MCF 10A (cell line): ENCODE results near the gene NUP85. TPM values are rescaled to one million over a fixed set of nuclear protein-coding genes. Genes with fewer than 3 reads are reported as not detected.

Source experiments
- BruUV-seq: library from RNA; stranded (reverse); fragments of 400-500 nt; replicated peaks from 2 replicates; lab custom pipeline; 2021; lab: Mats Ljungman, UMichigan
- CTCF ChIA-PET: fragments of 300-600 bp; sonication (Branson Sonifier 250); formaldehyde crosslinking; extraction: SDS; loops from one replicate; lab custom pipeline; 2021; ENCODE audit warnings: antibody characterized with exemption, inconsistent platforms; lab: Yijun Ruan, JAX
- POLR2A ChIA-PET: fragments of 300-600, 350-650 bp; sonication (Branson Sonifier 250); formaldehyde crosslinking; extraction: SDS; loops from one replicate; lab custom pipeline; 2020; ENCODE audit warnings: antibody characterized with exemption, inconsistent platforms; lab: Yijun Ruan, JAX
- DNase-seq: peaks from one replicate; pipeline ENCODE4 v3.0.0-alpha.2; 2018; ENCODE audit not compliant: unreplicated experiment
- H3K27ac Mint-ChIP-seq: one replicate; pipeline ENCODE4 v1.8.0; 2022; ENCODE audit warnings: mild to moderate bottlenecking, low read depth, mixed read lengths; ENCODE audit not compliant: unreplicated experiment
- H3K27me3 Mint-ChIP-seq: one replicate; pipeline ENCODE4 v1.8.0; 2022; ENCODE audit warnings: mixed read lengths; ENCODE audit not compliant: insufficient read depth, unreplicated experiment
- H3K36me3 Mint-ChIP-seq: one replicate; pipeline ENCODE4 v1.8.0; 2022; ENCODE audit warnings: mild to moderate bottlenecking, moderate library complexity, mixed read lengths; ENCODE audit not compliant: insufficient read depth, unreplicated experiment
- H3K4me1 Mint-ChIP-seq: one replicate; pipeline ENCODE4 v1.8.0; 2022; ENCODE audit warnings: mixed read lengths; ENCODE audit not compliant: insufficient read depth, unreplicated experiment
- H3K4me3 Mint-ChIP-seq: one replicate; pipeline ENCODE4 v1.8.0; 2022; ENCODE audit warnings: mild to moderate bottlenecking, moderate library complexity, mixed read lengths; ENCODE audit not compliant: unreplicated experiment
- H3K9me3 Mint-ChIP-seq: one replicate; pipeline ENCODE4 v1.8.0; 2022; ENCODE audit warnings: mixed read lengths; ENCODE audit not compliant: unreplicated experiment
- intact Hi-C: fragments of 100-400 bp; cut with micrococcal nuclease; formaldehyde crosslinking; loops from 2 replicates; pipeline ENCODE4 v1.14.1; 2022
- total RNA-seq: library from RNA; stranded (reverse); gene quantifications from 2 replicates; pipeline ENCODE4 v1.2.3, GENCODE V29; 2022
- TF ChIP-seq, protein P1 (sequence below): fragments of 200-600 bp; IDR thresholded peaks from one replicate; pipeline ENCODE4 v1.8.0; 2022; ENCODE audit warnings: antibody characterized with exemption, mild to moderate bottlenecking; ENCODE audit not compliant: unreplicated experiment

The NUP85 gene
- total RNA-seq, 1 experiment from 2014 or later, result 42.3 TPM

DNA sequence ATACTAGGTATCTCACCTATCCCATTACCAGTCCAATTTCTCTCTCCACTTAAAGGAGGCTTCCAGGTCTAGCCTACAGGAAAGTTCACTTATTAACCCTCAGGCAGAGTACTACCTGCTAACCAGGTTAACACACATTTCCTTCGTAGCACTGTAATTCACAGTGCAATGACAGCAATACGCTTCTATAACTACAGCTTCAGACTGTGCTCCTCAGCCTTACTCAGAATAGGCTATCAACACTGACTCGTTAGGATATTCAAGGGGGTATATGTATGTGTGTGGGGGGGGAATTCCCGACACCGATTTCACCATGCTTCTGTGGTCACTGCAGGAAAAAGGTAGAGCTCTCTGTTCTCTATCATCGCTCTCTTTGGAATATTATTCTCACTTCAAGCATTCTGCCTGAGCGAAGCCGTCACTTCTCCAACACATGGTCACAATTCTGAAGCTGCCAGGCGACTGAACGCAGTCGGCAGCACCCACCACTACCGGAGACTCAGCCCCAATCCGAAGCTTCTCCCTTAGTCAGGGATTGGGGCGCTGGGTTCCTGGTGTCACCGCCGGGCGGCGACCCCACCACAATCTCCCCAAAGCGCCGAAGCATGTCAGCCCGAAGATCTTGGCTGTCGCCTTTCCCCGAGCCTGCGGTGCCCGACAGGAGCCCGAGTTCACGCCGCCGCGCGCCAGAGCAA lies 55.3 kb downstream of the NUP85 start:
- Mint-ChIP-seq H3K27me3 (no peaks in the 10 kb centered on the region), H3K36me3 (peaks cover 41% of the 10 kb centered on the region), H3K4me3 (peak overlapping the region; percentile 100), H3K9me3 (no peaks in the 10 kb centered on the region), H3K27ac (peak overlapping the region; percentile 100), H3K4me1 (peaks cover 53% of the 10 kb centered on the region)
- POLR2A ChIA-PET, result interaction anchor here (0.6 to 6.0 kb wide), 28 partner anchors 9 to 1479 kb away, joined by 3 to 142 read pairs (median 5); partner anchors contain the start of genes ARMC7, FDXR, GRB2 and MIF4GD
- DNase-seq, result no peak
- CTCF ChIA-PET, result interaction anchor here (0.6 to 3.7 kb wide), 4 partner anchors 10 to 823 kb away, joined by 4 to 38 read pairs (median 4); partner anchors contain the start of gene MIF4GD
- BruUV-seq, result TSS peak; percentile 68
- intact Hi-C loops, result no loop called here
- TF ChIP-seq, protein P1, sequence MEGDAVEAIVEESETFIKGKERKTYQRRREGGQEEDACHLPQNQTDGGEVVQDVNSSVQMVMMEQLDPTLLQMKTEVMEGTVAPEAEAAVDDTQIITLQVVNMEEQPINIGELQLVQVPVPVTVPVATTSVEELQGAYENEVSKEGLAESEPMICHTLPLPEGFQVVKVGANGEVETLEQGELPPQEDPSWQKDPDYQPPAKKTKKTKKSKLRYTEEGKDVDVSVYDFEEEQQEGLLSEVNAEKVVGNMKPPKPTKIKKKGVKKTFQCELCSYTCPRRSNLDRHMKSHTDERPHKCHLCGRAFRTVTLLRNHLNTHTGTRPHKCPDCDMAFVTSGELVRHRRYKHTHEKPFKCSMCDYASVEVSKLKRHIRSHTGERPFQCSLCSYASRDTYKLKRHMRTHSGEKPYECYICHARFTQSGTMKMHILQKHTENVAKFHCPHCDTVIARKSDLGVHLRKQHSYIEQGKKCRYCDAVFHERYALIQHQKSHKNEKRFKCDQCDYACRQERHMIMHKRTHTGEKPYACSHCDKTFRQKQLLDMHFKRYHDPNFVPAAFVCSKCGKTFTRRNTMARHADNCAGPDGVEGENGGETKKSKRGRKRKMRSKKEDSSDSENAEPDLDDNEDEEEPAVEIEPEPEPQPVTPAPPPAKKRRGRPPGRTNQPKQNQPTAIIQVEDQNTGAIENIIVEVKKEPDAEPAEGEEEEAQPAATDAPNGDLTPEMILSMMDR, result no peak

DNA sequence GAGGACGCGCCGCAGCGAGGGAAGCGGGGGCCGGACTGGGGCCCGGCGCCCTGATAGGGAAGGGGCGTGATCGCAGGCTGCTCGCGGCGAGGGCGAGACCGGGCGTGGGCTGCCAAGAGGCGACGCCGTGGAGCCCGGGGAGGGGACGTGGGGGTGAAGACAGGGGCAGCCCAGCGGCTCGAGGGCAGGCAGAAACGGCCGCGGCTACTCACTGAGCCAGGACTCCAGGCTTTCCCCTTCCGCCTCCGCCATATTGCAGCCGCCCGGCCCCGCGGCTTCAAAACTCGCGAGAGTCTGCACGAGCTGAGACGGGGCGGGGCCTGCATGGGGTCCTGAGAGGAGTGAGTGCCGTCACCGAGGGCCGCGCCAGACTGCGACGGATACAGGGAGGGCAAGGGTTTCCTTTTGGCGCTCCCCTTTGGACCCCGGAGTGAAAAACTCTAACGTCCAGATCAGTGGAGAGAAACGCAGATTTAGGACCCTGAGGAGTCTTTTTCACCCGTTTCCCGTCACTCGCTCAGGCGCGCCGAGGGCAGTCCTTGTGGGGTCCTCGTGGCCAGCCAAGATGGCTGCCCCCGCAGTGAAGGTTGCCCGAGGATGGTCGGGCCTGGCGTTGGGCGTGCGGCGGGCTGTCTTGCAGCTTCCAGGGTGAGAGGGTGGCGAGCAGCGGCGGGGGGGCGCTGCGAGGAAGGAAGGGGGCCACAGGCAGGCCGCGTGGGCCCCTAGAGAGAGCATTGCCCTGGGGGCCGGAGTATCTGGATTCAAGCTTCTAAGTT lies 56.0 kb downstream of the NUP85 start, which contains the start of the genes GGA3 and MRPS7:
Gene GGA3 (minus strand): TSS at position 271 of the 776 bp plus-strand sequence. CDS start 19 bp downstream, at position 252.
Gene MRPS7 (plus strand): TSS at position 544 of the 776 bp plus-strand sequence. CDS start 22 bp downstream, at position 566.
- Mint-ChIP-seq H3K4me3 (peak within 1 kb of the TSS; percentile 100), H3K27ac (peak within 1 kb of the TSS; percentile 100), H3K36me3 (peaks cover 48% of the 10 kb centered on the region), H3K9me3 (no peaks in the 10 kb centered on the region), H3K4me1 (peaks cover 46% of the 10 kb centered on the region), H3K27me3 (no peaks in the 10 kb centered on the region)
- TF ChIP-seq, protein P1, result no peak
- intact Hi-C loops, result no loop called here
- DNase-seq, result peak; percentile 94
- ChIA-PET CTCF (interaction anchor here (0.6 to 3.7 kb wide), 7 partner anchors 9 to 823 kb away, joined by 3 to 38 read pairs (median 4); partner anchors contain the start of gene MIF4GD), POLR2A (interaction anchor here (0.5 to 6.0 kb wide), 36 partner anchors 10 to 519 kb away, joined by 3 to 142 read pairs (median 4); partner anchors contain the start of genes ARMC7, FDXR, GRB2 and JPT1)
- no TSS peak for BruUV-seq

DNA sequence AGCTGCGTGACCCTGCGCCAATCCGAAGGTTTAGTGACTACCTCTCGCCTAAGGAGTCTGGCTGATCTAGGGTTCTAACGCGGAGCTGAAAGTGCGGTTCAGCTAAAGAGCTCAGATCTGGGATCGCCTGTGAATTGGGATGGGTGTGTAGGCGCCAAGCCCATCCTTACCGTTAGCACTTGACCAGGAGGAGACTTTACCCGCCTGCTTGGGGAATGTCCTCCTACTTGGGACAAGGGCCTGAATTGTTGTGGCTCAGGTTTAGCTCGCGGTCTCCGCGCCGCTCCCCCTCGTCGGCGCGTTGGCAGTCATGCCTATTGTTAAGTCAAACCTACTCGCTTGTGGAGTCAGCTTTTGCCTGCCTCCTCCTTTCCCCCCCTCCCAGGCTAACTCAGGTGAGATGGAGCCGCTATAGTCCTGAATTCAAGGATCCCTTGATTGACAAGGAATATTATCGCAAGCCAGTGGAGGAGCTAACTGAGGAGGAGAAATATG lies 56.7 kb downstream of the NUP85 start:
- TF ChIP-seq, protein P1, result no peak

More for the DNA sequence above, 56.7 kb downstream of the NUP85 start:
- TSS peak; percentile 56 for BruUV-seq
- Mint-ChIP-seq H3K4me3 (peak overlapping the region; percentile 100), H3K4me1 (peaks cover 39% of the 10 kb centered on the region), H3K9me3 (no peaks in the 10 kb centered on the region), H3K27ac (peak overlapping the region; percentile 100), H3K27me3 (no peaks in the 10 kb centered on the region), H3K36me3 (peaks cover 55% of the 10 kb centered on the region)
- POLR2A ChIA-PET, result interaction anchor here (0.5 to 6.0 kb wide), 35 partner anchors 10 to 423 kb away, joined by 3 to 142 read pairs (median 4); partner anchors contain the start of genes ARMC7, FDXR, GRB2 and JPT1
- DNase-seq, result no peak
- intact Hi-C loops, result no loop called here
- CTCF ChIA-PET, result interaction anchor here (0.6 to 3.7 kb wide), 6 partner anchors 9 to 274 kb away, joined by 3 to 38 read pairs (median 3); partner anchors contain the start of gene MIF4GD
